Measurements from ENCODE around the gene ZNF521.

The ZNF521 gene

DNA sequence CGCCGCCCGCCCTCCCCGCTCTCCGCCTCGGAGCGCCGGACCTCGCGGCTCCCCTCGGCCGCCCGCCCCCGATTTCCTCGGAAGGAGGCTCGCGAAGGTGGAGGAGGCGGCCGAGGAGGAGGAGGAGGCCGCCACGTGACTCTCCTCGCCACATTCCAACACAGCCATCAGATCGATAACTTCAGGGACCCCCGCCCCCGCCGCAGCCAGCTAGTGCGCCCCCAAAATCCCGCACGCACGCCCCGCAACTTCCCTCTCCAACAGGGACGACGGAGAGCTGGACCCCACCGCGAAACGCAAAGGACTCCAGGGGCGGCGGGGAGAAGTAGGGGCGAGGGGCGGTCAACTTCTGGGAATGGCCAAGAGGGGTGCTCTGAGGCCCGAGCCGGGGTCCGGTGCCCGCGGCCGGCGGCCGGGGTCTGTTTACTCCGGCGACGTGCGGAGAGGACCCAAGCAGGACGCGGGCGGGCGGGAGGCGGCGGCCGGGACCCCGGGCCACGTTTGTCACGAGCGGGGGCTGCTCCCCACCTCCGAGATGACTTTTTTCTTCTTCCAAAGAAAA is 2.0 kb downstream of the ZNF521 start:
- TF ChIP-seq CTCF (conservative IDR thresholded peaks at IDR 0.05; ENCODE audit: control insufficient read depth, insufficient read depth, low read depth, low read length): no peak
- H3K4me3 ChIP-seq (ENCODE audit: control insufficient read depth, low read depth, low read length): peak overlapping the region; percentile 71
- no peak for DNase-seq (ENCODE audit: low read depth)

GRCh38 chr18:25349131-25349925 is 2.6 kb downstream of the ZNF521 start:
- peak overlapping the region; percentile 65 for H3K4me3 ChIP-seq (ENCODE audit: control insufficient read depth, low read depth, low read length)
- TF ChIP-seq CTCF (conservative IDR thresholded peaks at IDR 0.05; ENCODE audit: control insufficient read depth, insufficient read depth, low read depth, low read length): no peak
- peak; percentile 72 for DNase-seq (ENCODE audit: low read depth)

GRCh38 chr18:25348386-25349130 is 3.4 kb downstream of the ZNF521 start:
- TF ChIP-seq CTCF (conservative IDR thresholded peaks at IDR 0.05; ENCODE audit: control insufficient read depth, insufficient read depth, low read depth, low read length): no peak
- DNase-seq (ENCODE audit: low read depth): no peak
- peak overlapping the region; percentile 65 for H3K4me3 ChIP-seq (ENCODE audit: control insufficient read depth, low read depth, low read length)

DNA sequence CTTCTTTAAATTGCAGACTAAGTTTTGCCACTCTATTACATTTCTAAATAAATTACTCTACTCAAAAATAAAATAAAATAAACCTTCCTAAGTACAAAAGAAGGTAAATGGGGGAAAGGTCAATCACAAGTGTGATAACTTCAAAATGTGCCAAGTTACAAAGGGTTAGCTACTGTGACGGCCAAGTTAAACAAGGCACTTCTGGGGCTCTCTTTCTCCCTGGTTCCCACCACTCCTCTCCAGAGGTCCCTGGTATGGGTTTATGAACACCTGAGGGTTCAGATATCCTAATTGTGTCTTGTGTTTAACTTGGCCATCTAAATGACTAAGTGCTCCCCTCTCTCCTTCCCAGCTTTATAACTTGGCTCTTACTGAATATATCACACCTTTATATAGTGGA is 5.4 kb downstream of the ZNF521 start:
- TF ChIP-seq CTCF (conservative IDR thresholded peaks at IDR 0.05; ENCODE audit: control insufficient read depth, insufficient read depth, low read depth, low read length): no peak
- no peak overlapping the region for H3K4me3 ChIP-seq (ENCODE audit: control insufficient read depth, low read depth, low read length)
- no peak for DNase-seq (ENCODE audit: low read depth)

DNA sequence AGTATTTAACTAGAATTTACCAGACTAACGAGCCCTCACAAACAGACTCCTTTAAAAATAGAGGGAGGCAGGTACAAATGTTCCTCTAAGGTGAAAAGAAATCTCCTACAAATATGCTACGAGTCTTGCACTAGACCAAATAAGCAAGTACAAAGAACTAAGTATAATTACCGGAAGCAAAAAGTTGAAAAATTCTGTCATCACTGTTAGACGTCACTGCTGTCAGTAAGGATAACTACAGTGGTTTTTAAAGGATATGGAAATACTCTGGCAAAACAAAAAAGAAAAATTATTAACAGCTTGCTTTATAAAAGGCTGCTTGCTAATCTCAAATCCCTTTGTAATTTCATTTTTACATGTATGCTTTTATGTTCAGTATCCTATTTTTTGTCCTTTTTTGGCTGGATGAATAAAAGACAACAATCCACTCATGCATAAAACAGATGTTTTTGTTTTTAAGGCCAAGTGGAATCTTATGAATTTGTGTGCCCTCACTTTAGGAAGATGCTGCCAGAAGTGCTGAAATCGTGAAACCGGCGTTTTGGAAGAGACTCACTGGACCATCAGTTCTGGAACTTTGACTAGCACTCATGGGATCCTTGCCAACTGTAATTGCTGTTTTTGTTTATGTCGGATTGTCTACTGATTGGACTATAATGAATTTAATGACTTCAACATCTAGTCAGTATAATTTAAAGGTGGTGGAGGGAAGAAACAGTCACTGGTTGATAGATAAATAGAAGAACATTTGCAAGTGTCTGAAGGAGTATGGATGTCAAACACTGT is 6.7 kb downstream of the ZNF521 start:
- DNase-seq (ENCODE audit: low read depth): peak; percentile 46
- no peak for TF ChIP-seq CTCF (conservative IDR thresholded peaks at IDR 0.05; ENCODE audit: control insufficient read depth, insufficient read depth, low read depth, low read length)
- H3K4me3 ChIP-seq (ENCODE audit: control insufficient read depth, low read depth, low read length): no peak overlapping the region

DNA sequence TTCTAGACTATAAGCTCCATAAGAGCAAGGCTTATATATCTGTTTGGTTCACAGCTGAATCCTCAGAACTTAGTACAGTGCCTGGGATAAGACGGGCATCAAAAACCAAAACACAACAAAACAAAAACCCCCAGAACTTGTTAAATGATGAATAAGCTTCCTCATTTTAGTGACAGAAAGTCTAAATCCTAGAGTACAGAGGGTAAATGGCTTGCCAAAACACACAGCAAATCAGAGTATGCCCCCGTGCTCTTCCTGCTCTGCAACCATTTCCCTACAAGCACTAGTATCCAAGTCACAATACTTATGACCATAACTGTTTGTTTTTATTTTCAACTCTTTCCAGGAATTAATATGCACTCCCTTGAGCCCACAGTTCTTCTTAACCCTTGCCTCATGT is 10.1 kb downstream of the ZNF521 start:
- H3K4me3 ChIP-seq (ENCODE audit: control insufficient read depth, low read depth, low read length): no peak overlapping the region
- no peak for DNase-seq (ENCODE audit: low read depth)
- no peak for TF ChIP-seq CTCF (conservative IDR thresholded peaks at IDR 0.05; ENCODE audit: control insufficient read depth, insufficient read depth, low read depth, low read length)

Measured in fibroblast of mammary gland (primary cell).